NK-92 treated with Interleukin-12 subunit alpha and Interleukin-12 subunit beta, amount 100 ng/mL, for 24 hours (cell line): ENCODE measurements around the gene RAB11FIP3.

Experiments
- DNase-seq: peaks from one replicate; lab custom pipeline; 2025; lab: John Stamatoyannopoulos, UW

The RAB11FIP3 gene

DNA sequence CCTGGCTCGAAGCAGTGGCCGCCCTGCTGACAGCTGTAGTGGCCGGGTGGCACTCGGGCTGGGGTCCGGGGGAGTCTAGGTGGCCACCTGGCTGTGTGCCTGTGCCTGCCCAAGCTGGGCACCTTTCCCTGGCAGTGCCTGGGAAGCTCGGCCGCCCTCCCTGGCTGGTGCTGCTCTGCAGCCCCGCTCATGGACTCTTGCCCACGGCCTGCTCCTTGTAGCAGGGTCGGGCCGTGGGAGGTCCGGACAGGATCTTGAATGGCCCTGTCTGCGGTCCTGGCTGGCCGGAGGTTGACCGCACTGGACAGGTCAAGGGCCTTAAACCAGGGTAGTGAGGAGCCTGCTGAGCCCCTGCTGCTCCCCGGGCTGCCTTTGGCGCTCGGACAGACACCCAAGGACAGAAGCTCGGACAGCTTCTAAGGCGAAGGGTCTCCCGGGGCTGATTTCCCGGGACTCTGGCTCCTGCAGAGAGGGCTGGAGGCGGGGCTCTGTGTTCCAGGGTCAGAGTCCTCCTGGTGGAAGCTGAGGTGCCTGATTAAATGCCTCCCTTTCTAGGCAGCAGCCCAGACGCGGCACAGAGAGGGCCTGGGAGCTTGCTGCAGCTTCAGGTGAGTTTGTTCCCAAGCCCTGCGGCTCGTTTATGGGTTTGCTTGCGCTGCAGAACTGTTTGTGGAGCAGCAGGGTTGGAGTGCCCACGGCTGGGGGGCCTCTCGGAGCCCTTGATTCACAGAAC, 108.1 kb downstream of the RAB11FIP3 start:
- no peak for DNase-seq

DNA sequence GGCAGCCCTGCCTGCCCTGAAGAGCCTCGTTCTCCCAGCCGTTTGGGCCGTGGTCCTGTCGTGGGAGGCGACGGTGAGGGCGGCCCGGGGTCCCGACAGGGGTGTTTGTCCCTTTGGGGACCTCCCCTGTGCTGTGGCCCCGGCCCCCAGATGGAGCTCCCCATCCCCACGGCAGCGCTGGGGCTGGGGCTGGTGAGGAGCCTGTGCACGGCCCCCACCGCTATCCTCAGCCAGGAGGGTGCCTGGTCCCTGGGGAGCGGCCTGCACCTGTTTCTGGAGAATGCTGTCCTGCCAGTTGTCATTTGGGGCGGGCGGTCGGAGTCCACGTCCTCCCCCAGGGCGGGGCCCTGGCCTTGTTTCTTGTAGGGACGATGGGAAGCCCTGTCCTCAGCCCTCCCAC, 108.7 kb downstream of the RAB11FIP3 start:
- no peak for DNase-seq

DNA sequence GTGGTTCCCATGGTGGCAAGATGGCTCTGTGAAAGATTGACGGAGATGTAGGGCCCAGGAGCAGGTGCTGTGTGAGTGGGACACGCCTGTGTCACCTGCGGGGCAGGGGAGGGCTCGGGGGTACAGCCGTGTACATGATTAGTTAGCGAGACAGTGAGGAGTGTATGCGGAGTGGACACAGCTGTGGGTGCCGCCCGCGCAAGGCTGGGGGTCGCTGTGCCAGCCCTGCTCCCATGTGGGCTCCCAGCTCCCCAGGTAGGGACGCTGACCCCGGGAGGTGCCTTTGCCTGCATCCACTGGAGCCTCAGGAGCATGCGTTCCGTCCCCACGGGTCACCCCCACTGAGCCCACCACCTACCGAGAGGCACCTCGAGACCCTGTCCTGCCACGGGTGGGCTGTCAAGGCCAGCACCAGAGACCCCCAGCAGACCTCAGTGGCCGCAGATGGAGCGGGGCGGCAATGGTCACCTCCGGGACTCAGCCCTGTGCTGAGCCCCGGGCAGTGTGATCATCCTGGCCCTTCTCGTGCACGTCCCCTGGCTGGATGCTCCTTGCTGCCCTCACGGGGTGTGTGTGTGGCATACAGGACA, 109.5 kb downstream of the RAB11FIP3 start:
- no peak for DNase-seq

DNA sequence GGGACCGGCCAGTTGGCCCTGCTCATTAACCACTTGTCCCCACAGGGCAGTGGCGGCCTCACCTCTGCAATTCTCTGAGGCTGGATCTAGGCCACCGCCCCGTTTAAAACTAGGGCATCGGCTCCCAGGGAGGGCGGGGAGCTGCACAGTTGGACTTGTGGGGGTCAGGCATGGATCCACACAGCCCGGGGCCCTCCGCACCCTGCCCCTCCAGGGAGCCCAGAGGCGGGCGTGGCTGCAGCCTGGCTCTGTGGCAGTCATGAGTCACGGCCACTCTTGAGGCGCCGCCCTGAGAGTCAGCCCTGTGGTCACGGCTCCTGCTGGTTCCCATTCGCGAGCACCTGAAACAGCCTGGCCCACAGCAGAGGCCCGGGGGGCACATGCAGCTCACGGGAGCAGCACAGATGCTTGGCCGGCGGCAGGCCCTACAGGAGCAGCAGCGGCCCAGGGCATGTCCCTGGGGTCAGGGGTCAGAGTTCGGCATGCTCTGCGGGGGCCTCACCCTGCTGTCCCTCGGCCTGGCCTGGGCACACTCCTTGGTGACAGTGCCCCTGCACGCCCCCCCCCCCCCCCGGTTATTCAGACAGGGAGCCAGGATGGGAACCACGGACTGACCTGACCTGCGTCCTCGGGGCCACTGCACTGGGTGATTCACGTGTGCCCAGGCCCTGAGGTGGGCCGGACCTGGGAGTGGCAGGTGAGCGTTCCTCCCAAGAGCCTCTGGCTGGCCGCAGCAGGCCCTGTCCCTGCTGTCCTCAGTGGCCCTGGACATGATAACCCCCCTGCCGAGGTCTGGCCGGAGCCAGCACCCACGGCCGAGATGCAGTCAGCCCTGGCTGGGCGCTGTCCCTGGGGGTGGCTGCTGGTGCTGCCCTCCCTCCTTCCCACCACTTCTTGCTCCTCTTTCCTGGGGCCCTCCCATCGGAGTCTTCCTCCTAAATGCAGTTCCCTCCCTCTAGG, 110.3 kb downstream of the RAB11FIP3 start:
- no peak for DNase-seq

DNA sequence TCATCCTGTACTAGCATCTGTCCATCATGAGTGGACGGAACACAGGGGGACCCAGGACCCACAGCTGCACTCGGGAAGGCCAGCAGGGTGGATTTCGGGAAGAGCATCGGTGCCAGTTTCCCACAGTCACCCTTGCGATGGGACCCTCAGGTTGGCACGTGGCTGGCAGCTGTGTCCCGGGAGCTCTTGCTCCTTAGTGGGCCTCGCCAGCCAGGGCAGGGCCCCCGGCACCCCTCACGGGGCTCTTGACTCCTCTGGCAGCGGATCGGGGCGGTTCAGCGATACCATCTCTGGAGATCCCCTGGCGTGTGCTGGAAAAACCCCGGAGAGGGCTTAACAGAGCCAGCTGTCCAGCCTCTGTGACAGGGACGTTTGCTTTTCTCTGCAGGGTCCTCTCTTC, 111.3 kb downstream of the RAB11FIP3 start:
- DNase-seq = no peak

DNA sequence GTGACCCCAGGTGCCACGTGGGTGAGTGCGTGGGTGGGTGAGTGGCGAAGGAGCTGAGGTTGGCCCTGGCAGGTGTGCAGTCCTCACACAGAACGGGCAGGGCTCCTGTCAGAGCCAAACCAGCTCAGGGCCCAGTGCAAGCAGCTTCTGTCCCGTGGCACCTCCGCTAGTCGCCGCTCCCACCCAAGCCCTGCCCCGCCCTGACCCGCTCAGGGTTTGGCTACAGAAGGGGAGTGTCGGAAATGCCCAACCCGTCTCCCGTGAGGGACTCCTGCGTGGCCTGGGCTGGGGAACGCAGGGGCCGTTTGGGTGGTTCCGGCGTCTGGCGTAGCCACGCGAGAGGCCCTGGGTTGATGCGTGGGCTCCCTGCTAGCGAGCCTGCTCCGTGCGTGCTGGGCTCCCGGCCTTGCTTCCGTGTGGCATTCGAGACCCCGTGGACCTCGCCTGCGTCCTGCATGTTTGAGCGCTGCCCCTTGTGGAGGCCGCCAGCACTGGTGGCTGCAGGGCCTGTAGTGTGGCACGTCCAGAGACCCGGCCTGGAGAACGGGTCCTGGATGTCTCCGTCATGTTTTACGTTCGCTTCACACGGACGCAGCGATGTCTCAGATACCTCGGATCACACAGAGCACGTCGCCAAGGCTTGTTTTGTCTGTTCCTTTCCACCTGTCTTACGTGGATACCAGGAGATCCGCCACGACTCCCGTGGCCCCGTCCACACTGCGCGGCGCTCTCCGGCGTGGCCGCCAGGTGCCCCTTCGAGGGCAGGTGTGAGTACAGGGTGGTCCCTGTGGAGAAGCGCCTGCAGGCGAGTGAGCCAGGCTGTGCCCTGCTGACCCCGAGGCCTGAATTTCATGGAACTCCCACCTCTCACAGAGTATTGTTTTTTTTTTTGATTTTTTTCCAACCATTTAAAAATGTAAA, 112.2 kb downstream of the RAB11FIP3 start:
- no peak for DNase-seq

DNA sequence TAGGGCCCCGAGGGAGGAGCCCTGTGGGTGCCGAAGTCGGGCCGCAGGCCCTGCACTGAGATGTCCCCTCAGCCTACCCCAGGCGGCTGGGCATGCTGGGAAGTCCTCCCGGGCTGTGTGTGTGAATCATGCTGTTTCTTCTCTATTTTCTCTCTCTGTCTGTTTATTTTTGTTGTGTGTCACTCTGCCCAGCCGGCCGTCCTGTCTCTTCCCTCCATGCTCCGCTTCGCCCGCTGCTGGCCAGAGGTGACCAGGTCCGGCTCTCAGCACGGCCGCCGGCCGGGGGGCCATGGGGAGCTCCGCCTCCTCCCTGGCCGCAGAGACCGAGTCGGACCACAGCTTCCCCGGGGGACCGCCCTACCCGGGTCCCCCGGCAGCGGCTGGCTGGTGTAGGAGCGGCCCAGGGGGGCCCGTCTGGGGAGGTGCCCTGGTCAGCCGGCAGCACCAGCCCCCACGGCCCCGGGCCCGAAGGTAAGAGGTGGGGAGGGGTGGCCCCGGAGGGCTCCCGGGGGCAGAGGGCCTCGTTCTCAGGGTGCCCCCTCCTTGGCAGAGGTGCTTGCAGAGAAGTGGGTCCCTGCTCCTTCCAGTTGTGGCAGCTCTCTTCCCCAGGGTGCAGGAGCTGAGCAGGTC, 114.6 kb downstream of the RAB11FIP3 start:
- DNase-seq = no peak

DNA sequence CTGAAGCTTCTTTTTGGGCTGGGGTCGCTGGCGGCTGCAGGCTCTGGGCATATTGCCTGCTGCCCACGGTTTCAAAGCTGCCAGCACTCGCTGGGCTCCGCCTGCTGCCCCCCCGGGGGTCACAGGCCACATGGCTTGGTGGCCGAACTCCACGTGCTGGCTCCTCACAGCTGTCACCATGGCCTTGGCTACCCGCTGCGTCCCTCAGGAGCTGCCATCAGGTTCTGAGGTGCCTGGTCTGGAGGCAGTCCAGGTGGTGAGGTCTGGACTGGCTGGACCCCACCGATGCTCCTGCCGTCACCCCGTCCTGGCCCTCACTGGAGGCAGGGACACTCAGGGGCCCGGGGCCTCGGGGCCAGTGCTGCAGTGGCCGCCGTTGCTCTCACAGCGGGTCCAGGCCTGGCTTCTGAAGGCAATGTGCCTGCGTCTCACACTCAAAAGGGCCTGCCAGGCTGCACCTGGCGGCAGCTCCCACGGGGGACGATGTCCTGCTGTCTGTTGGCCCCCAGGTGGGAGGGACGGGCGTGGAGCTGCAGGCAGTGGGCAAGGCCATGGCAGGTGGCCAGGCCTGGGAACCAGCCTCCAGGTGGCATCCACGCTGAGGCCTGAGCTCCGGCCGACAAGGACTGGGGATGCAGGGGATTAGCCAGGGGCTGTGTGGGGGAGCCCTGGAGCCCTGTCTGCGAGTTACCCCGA, 115.3 kb downstream of the RAB11FIP3 start:
- DNase-seq = no peak

DNA sequence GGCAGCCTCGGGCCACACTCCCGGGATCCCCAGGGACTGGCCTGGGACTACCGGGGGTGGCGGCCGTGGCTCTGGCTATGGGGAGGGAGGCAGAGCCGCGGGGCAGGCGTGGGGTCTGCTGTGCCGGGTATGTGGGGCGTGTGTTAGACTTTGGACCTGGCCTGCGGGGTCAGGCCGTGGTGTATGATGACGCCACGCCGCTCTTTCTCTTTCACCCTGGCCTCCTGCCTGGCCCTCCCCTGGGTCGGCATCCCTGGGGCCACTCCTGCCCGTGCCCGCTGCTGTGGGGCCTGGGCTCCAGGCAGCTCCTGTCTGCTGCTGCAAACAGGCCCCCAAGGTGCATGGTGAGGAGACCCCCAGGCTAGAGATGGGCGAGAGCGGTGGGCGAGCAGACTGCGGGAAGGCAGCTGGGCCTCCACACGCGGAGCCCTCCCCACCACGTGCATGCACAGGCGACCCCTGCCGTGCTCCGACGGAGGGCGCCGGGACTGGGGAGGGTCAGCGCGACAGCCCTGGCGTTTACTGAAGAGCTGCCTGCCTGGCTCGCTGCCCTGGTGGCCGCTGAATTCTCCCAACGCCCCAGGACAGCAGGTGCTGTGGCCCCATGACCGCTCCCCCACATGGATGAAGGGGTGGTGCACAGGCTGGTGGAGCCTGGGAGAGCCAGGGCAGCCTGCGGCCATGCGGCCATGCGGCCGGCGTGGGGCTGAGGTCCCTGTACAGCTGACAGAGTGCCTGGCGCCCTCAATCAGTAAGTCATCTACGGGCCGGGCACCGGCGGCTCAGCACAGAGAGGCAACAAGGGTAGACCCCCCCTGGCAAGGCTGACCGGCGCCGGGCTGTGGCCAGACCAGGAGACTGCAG, 118.1 kb downstream of the RAB11FIP3 start:
- no peak for DNase-seq

DNA sequence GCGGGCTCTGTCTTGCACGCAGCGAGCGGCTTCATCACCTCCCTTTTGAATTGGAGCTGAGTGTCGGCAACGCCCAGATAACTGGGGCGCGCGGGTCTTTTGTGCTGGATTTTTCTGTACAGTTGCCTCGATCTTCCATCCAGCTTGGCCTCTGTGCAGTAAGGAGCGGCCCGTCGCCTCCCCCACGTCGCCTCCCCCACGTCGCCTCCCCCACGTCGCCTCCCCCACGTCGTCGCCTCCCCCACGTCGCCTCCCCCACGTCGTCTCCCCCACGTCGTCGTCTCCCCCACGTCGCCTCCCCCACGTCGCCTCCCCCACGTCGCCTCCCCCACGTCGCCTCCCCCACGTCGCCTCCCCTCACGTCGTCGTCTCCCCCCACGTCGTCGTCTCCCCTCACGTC, 119.1 kb downstream of the RAB11FIP3 start:
- DNase-seq = no peak

DNA sequence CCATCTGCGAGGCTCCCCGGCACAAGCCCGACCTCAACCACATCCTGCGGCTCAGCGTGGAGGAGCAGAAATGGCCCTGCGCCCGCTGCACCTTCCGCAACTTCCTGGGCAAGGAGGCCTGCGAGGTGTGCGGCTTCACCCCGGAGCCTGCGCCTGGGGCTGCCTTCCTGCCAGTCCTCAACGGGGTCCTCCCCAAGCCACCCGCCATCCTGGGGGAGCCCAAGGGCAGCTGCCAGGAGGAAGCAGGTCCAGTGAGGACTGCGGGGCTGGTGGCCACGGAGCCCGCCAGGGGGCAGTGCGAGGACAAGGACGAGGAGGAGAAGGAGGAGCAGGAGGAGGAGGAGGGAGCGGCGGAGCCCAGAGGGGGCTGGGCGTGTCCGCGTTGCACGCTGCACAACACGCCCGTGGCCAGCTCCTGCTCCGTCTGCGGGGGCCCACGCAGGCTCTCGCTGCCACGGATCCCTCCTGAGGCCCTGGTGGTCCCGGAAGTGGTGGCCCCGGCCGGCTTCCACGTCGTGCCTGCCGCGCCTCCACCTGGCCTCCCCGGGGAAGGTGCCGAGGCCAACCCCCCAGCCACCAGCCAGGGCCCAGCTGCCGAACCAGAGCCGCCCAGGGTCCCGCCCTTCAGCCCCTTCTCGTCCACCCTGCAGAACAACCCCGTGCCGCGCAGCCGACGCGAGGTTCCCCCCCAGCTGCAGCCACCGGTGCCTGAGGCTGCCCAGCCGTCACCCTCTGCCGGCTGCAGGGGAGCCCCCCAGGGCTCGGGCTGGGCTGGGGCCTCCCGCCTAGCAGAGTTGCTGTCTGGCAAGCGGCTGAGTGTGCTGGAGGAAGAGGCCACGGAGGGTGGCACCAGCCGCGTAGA, 121.7 kb downstream of the RAB11FIP3 start:
- no peak for DNase-seq

DNA sequence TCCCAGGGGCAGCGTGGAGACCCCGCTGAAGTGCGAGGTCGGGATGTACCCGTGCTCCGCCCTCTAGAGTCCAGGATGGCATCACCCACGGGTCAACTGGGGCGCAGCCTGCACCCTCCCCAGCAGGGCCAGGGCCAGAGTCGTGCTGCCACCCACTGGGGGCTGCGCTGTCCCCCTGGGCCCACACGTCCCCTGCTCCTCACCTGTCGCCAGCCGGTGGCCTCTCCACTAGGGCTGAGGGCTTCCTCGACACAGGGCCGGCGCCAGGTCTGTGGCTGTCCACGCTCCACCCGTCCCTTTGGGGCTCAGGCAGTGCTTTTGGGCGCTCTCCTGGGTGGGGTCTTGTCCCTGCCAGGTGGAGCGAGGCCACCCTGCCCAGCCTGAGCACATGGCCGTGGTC, 123.1 kb downstream of the RAB11FIP3 start:
- DNase-seq = no peak

DNA sequence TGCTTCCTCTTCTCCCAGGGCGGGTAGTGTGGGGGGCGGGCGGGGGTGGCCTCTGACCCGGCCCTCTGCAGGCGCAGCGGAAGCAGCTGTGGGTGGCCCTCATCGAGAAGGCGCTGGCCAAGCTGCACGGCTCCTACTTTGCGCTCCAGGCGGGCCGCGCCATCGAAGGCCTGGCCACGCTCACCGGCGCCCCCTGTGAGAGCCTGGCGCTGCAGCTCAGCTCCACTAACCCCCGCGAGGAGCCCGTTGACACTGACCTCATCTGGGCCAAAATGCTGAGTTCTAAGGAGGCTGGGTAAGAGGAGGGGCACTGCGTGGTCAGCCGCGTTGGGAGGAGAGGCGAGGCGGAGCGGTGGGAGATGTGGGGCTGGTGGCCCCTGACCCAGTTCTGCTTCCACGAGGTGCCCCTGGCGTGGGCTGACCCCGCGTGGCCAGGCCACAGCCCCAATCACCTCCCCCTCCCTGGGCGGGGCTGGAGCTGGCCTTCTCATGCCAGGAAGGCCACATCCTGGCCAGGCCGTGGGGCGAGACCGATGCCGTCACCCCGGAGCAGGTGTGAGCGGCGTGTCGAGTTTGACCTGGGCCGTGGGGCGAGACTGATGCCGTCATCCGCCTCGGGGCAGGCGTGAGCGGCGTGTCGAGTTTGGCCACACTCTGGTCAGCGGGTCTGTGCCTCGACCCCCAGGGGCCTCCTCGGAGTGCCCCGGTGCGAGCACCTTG, 124.3 kb downstream of the RAB11FIP3 start:
- DNase-seq = no peak

DNA sequence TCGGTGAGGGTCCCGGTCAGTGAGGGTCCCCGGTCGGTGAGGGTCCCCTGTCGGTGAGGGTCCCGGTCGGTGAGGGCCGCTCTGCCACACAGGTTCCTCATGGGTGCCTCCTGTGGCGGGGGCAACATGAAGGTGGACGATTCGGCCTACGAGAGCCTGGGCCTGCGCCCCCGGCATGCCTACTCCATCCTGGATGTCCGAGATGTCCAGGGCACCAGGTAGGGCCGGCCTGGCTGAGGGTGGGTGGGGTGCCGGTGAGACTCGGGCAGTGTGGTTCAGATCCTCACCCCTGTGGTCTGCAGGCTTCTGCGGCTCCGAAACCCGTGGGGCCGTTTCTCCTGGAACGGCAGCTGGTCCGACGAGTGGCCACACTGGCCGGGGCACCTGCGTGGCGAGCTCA, 125.8 kb downstream of the RAB11FIP3 start:
- no peak for DNase-seq

DNA sequence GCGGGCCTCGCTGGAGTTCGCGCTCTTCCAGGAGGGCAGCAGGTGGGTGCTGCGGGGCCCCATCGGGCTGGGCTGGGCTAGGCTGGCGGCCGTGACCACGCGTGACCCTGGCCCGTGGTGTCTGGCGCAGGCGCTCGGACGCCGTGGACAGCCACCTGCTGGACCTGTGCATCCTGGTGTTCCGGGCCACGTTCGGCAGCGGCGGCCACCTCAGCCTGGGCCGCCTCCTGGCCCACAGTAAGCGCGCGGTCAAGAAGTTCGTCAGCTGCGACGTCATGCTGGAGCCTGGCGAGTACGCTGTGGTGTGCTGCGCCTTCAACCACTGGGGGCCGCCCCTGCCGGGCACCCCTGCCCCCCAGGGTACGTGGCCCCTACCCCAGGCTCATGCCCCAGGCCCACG, 126.7 kb downstream of the RAB11FIP3 start:
- no peak for DNase-seq

DNA sequence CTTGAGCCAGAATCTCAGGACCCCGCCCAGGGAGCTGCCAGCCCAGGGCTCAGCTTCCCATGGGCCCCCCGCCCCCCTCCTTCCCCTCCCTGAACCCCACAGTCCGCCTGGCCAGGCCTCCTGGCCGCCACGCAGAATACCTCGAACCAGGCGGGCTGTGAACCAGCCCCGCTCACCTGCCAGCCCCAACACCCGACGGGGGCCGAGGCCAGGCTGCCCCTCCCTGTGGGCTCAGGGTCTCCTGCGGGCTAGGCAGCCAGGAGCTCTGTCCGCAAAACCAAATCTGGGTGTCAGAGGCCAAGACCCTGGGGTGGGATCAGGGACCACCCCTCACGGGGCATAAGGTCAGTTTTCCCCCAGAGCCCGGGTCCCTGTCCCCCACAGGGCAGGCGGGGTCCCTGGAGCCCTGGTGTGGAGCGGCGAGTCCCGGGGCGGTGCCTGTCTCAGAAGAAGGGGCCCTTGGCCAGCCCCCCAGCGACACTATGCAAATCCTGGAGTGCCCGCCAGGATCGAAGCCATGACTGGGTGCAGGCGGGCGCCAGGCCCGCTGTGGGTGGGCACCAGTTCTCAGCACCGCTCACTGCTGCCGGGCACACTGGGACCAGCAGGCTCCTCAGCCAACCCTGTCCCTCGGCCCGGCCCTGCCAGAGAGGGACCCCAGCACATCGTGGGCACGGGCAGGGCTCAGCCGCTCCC, 128.3 kb downstream of the RAB11FIP3 start:
- no peak for DNase-seq

DNA sequence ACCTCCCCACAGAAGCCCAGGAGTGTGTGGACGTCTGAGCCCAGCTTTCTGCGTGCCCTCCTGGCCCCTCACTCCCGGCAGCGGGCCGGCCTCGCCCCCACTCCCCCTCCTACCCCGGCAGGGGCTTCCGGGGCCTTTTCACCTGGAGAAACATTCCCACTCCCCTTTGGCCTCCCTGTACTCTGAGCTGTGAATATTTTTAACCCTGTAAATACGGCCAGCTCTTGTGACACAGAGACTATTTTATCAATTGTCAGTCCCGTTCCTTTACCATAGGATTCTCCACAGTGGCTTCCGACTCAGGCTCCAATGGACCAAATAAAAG, 128.8 kb downstream of the RAB11FIP3 start:
- no peak for DNase-seq
